GM21737 (cell line): ENCODE measurements around the gene GNAI2.
"Not testable (repeated sequence)": the region's sequence is repeated elsewhere in the genome, so short reads cannot be mapped to it uniquely, and the experiment has no call there.

Experiments used
- ATAC-seq: cut with Tn5 transposase; IDR thresholded peaks from one replicate; pipeline ENCODE4 v1.9.1; 2021; ENCODE audit warnings: mild to moderate bottlenecking, moderate library complexity; ENCODE audit not compliant: unreplicated experiment

The GNAI2 gene

DNA sequence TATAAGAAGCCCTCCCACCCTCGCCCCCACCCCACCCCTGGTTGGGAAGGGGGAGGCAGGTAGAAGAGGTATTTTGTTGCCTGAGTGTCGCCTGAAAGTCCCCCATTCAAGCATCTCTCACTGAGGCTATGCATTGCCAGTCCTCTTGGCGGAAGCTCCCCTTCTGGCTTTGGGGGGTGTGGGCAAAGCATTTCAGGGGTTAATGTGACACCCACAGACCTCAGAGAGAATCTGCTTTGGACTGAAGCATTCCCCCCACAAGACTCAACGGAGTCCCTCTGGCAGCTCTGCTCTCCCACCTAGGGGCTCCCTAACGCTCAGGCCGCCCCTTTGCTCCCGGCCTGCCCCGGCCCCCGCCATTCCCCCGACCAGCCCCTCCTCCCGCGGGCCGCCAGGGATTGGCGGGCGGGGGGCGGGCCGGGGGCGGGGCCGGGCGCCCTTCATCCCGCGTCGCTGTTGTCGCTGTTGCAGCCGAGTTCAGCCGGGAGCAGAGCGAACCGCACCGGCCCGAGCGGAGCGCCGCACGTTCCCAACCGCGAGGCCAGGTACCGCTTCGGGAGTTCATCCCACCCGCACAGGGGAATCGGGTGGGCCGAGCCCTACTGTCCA, 31.1 kb upstream of the GNAI2 start, which contains the start of gene SLC38A3:
Gene SLC38A3, plus strand, starts transcription at position 468 of the 609 bp plus-strand sequence. CDS start 8,929 bp downstream, outside the sequence.
- no peak for ATAC-seq

- no peak for ATAC-seq
These were observed 30.4 kb upstream of the GNAI2 start for GRCh38 chr3:50205413-50206276.

DNA sequence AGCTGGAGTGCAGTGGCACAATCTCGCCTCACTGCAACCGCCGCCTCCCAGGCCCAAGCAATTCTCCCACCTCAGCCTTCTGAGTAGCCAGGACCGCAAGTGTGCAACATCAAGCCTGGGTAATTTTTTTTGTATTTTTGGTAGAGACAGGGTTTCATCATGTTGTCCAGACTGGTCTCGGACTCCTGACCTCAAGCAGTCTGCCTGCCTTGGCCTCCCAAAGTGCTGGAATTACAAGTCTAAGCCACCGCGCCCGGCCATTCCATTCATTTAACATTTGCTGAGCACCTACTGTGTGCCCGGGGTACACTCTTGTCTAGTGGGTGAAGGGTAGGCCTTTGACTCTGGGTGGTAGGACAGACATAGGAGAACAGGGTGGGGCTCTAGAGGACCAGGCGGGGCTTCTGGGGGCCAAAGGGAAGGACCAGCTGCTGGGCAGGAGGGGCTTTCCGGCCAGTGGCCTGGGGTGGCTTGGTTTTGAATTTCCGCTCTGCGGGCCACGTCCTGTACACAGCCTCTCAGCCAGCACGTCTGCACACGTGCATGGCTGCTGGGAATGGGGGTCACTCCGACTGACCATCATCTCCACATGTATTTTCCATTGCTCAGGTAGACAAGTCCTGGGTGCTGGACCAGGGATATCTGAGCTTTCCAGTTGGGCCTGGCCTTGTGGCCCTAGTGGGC, 28.5 kb upstream of the GNAI2 start:
- no peak for ATAC-seq

GRCh38 chr3:50208677-50209344, 27.2 kb upstream of the GNAI2 start:
- no peak for ATAC-seq

- ATAC-seq, result no peak
These were observed 25.9 kb upstream of the GNAI2 start for GRCh38 chr3:50210176-50210509.

DNA sequence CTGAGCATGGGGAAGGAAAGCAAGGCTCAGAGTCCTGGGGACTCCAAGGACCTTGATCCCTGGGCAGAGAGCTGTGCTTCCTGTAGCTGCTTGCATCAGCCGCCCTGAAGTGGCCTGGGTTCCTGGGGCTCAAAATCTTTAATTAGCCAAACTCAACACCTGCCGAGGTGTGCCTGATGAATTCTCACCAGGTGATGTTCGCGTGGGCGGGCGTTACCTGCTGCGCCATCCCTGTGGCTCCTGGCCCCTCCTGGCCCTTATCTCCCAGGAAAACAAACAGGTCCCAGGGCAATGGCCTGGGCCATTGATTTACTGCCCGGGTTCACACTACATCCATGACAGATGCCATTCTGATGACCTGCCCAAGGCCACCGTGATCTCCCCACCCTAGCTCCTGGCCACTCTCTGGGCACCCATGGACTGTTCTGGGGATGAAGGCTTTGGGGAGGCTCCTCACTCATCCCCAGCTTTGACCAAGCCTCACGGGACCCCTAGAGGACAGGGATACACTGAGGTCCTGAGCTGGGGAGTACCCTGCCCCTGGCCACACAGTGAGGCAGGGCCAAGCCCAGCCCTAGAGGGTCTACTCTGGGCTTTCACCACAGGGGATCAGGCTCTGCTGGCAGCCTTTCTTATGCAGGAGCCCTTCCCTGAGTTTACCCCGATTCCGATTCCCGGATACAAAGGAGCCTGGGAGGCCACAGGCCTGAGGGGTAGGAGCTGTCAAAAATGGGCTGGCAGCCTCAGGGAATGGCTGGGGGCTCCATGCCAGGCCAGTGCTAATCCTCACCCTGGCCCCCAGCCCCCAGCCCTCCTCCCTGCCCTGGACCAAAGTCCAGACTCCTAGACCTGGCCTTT, 25.3 kb upstream of the GNAI2 start:
- no peak for ATAC-seq

GRCh38 chr3:50211368-50211717, 24.7 kb upstream of the GNAI2 start:
- ATAC-seq, result not testable (repeated sequence)

DNA sequence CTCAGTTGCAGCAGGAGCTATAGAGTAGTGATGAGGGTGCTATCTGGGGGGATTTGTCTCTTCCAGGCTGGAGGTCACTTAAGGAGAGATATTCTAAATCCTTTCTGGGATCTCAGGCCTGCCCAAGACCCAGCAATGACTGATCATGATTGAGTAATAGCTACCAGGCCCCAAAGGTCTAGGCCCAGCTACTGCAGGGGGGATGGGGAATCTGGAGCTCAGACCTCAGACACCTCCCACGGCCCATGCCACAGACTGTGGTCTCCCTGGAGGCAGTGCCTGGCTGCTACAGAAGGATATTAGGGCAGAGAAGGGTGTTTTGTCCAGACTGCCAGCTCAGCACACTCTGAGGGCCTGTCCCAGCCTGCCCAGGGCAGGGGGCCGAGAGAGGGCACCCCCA, 24.1 kb upstream of the GNAI2 start:
- ATAC-seq, result no peak

DNA sequence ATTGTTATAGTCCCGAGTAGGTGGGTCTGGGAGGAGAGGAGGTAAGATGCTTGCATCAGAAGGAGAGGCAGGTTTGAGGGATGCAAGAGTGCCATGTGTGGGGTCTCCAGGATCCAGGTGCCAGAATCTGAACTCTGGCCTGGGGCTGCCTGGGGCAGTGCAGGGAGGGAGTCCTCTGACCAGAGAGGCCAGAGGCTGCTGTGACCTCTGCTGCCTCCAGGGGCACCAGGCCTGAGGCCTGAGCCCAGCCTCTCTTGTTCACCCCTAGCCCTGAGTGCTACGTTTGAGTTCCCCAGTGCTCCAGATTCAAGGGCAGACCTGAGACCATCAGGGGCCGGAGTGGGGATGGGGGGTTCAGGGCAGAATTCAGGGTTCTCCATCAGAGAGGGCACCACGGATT, 23.5 kb upstream of the GNAI2 start:
- no peak for ATAC-seq

DNA sequence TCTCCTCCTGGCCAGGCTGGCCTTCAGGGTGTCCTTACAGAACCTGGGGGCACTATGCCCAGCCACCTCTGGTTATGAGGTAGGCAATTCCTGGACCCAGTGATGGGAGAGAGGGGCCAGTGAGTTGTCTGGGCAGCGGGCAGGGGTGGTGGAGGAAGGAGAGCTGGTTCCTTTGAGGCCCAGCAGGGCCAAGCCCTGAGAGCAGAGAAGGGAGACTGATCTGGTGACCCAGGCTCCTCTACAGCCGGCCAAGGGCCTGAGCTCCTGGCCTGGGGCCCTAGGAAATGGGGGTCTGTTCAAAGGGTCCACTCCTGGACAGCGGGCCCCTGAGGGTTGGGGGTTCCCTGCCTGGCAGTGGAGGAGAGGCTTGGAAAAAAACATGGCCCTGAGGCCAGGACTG, 23.0 kb upstream of the GNAI2 start:
- no peak for ATAC-seq

DNA sequence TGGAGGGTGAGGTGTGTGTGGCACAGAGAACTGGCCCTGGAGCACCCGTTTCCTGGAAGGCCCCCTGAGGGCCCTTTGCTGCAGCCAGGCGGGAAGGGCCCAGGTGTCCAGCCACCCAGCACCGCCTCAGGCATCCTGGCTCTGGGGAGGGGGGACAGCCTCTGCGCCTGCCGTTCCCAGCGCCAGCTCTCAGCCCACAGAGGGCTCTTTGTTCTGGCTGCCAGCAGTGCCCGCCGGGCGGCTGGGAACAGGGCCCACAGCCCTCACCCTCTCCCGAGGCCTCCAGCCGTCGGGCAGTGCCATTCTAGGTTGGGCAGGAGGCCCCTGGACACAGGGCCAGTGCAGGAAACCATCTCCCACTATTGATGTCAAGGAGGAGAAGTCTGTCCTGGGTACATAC, 22.6 kb upstream of the GNAI2 start:
- ATAC-seq, result no peak

DNA sequence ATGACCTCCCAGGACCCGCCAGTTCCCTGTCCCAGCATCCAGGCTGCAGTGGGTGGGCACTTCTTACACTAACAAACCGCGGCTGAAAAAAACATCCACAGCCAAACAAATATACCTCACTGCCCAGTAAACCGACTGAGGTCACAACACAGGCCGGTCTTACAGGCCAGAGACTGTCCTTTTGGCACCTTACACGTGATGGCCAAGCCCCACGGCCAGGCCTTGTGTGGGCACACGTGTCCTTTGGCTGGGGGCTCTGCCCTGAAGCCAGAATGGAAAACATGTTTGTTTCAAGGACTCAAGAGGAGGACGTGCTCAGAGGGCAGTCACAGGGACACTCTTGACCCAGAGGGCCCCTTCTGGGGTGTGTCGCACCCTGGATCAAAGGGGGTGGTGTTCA, 21.2 kb upstream of the GNAI2 start:
- ATAC-seq, result no peak

- no peak for ATAC-seq
These were observed 20.5 kb upstream of the GNAI2 start for GRCh38 chr3:50215529-50215928.

DNA sequence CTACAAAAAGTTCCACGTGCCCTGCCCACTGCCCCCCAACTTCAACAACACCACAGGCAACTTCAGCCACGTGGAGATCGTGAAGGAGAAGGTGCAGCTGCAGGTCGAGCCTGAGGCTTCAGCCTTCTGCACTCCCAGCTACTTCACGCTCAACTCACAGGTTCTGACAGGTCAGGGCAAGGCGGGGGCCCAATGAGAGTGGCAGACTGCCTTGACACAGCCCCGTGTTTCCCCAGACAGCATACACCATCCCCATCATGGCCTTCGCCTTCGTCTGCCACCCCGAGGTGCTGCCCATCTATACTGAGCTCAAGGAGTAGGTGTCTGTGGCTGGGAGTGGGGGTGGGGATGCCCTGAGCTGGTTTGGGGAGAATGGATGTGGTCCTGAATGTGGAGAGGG, 18.3 kb upstream of the GNAI2 start:
- no peak for ATAC-seq

DNA sequence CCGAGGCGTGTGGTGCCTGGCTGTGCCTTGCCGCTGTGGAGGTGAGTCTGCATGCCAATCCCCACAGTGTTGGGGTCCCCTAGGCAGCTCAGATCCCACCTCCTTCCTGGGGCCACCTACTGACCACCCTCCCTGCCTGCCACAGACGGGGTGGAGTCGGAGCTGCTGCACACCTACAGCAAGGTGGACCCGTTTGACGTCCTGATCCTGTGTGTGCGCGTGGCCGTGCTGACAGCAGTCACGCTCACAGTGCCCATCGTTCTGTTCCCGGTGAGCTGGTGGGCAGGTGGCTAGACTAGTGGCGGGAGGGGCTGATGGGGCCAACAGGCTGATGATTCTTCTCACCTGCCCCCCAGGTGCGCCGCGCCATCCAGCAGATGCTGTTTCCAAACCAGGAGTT, 17.6 kb upstream of the GNAI2 start:
- no peak for ATAC-seq

- no peak for ATAC-seq
These were observed 16.7 kb upstream of the GNAI2 start for GRCh38 chr3:50219285-50219684.

GRCh38 chr3:50220109-50220508, 15.9 kb upstream of the GNAI2 start:
- ATAC-seq, result no peak

DNA sequence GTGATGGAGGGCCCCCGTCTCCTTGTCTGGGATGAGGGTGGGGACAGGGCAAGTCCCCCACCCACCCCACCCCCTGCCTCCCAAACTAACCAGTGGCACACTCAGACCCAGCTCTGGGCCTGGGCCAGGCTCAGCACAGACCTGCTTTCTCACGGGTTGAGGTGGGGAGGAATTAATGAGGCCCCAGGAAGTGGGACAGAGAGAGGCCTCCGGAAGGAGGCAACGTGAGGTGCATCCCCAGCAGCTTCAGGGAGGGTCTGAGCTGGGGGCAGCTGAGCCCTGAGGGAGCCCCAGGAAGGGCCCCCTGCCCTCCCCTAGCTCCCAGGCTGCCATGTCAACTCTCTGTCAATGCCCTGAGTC, 15.0 kb upstream of the GNAI2 start:
- no peak for ATAC-seq

- no peak for ATAC-seq
These were observed 14.4 kb upstream of the GNAI2 start for GRCh38 chr3:50221411-50222168.

GRCh38 chr3:50222169-50222528, 13.9 kb upstream of the GNAI2 start:
- no peak for ATAC-seq
